ENCODE results near the gene ZSWIM4. TPM values are rescaled to one million over a fixed set of nuclear protein-coding genes. Genes with fewer than 3 reads are reported as not detected.

Gene ZSWIM4
- total RNA-seq, 1 experiment from 2014 or later, result 11.5 TPM

- CTCF ChIA-PET, result interaction anchor here (0.7 kb wide), 1 partner anchor 131 kb away, joined by 5 read pairs; no protein-coding TSS in a partner anchor
- Mint-ChIP-seq H3K4me1 (ENCODE audit: low read depth, unreplicated experiment) (peaks cover 8% of the 10 kb centered on the region), H3K36me3 (ENCODE audit: insufficient read depth, unreplicated experiment) (peaks cover 28% of the 10 kb centered on the region), H3K4me3 (ENCODE audit: low read depth, unreplicated experiment) (peak overlapping the region; percentile 38), H3K27me3 (ENCODE audit: unreplicated experiment) (no peaks in the 10 kb centered on the region), H3K27ac (ENCODE audit: unreplicated experiment) (peak overlapping the region; percentile 68), H3K9me3 (ENCODE audit: low read depth, unreplicated experiment) (no peaks in the 10 kb centered on the region)
- TF ChIP-seq CTCF (IDR thresholded peaks at IDR 0.05; ENCODE audit: unreplicated experiment), result no peak
- intact Hi-C loops (cut with micrococcal nuclease; ENCODE audit: unreplicated experiment), result no loop called here
- peak; percentile 71 for DNase-seq
- BruUV-seq (replicated peaks), result no TSS peak
These were observed 7.8 kb downstream of the ZSWIM4 start for GRCh38 chr19:13803038-13803437.

- no peaks in the 10 kb centered on the region for H3K9me3 Mint-ChIP-seq (ENCODE audit: low read depth, unreplicated experiment)
- BruUV-seq (replicated peaks), result no TSS peak
These were observed 9.8 kb downstream of the ZSWIM4 start for GRCh38 chr19:13804830-13805683.

GRCh38 chr19:13806728-13807127 lies 11.5 kb downstream of the ZSWIM4 start:
- no TSS peak for BruUV-seq (replicated peaks)
- no peaks in the 10 kb centered on the region for H3K27me3 Mint-ChIP-seq (ENCODE audit: unreplicated experiment)
- H3K36me3 Mint-ChIP-seq (ENCODE audit: insufficient read depth, unreplicated experiment), result peaks cover 29% of the 10 kb centered on the region
- no peaks in the 10 kb centered on the region for H3K9me3 Mint-ChIP-seq (ENCODE audit: low read depth, unreplicated experiment)
- intact Hi-C loops (cut with micrococcal nuclease; ENCODE audit: unreplicated experiment), result no loop called here
- H3K4me3 Mint-ChIP-seq (ENCODE audit: low read depth, unreplicated experiment), result no peak overlapping the region
- TF ChIP-seq CTCF (IDR thresholded peaks at IDR 0.05; ENCODE audit: unreplicated experiment), result no peak
- no peak for DNase-seq
- no peak overlapping the region for H3K27ac Mint-ChIP-seq (ENCODE audit: unreplicated experiment)
- CTCF ChIA-PET, result no interaction called here
- peaks cover 8% of the 10 kb centered on the region for H3K4me1 Mint-ChIP-seq (ENCODE audit: low read depth, unreplicated experiment)

More at GRCh38 chr19:13804830-13805683, 9.8 kb downstream of the ZSWIM4 start:
- H3K27ac Mint-ChIP-seq (ENCODE audit: unreplicated experiment), result peak overlapping the region; percentile 70
- intact Hi-C loops (cut with micrococcal nuclease; ENCODE audit: unreplicated experiment), result no loop called here
- no peak for DNase-seq
- H3K4me3 Mint-ChIP-seq (ENCODE audit: low read depth, unreplicated experiment), result no peak overlapping the region
- peaks cover 29% of the 10 kb centered on the region for H3K36me3 Mint-ChIP-seq (ENCODE audit: insufficient read depth, unreplicated experiment)
- CTCF ChIA-PET, result interaction anchor here (1.1 kb wide), 1 partner anchor 57 kb away, joined by 4 read pairs; no protein-coding TSS in a partner anchor
- TF ChIP-seq CTCF (IDR thresholded peaks at IDR 0.05; ENCODE audit: unreplicated experiment), result no peak
- H3K4me1 Mint-ChIP-seq (ENCODE audit: low read depth, unreplicated experiment), result peaks cover 8% of the 10 kb centered on the region
- H3K27me3 Mint-ChIP-seq (ENCODE audit: unreplicated experiment), result no peaks in the 10 kb centered on the region

GRCh38 chr19:13807421-13808021 lies 12.3 kb downstream of the ZSWIM4 start:
- no peak overlapping the region for H3K27ac Mint-ChIP-seq (ENCODE audit: unreplicated experiment)
- H3K9me3 Mint-ChIP-seq (ENCODE audit: low read depth, unreplicated experiment), result no peaks in the 10 kb centered on the region
- BruUV-seq (replicated peaks), result no TSS peak
- no peak for TF ChIP-seq CTCF (IDR thresholded peaks at IDR 0.05; ENCODE audit: unreplicated experiment)
- peaks cover 8% of the 10 kb centered on the region for H3K4me1 Mint-ChIP-seq (ENCODE audit: low read depth, unreplicated experiment)
- intact Hi-C loops (cut with micrococcal nuclease; ENCODE audit: unreplicated experiment), result no loop called here
- no peaks in the 10 kb centered on the region for H3K27me3 Mint-ChIP-seq (ENCODE audit: unreplicated experiment)
- H3K4me3 Mint-ChIP-seq (ENCODE audit: low read depth, unreplicated experiment), result no peak overlapping the region
- peaks cover 31% of the 10 kb centered on the region for H3K36me3 Mint-ChIP-seq (ENCODE audit: insufficient read depth, unreplicated experiment)
- CTCF ChIA-PET, result no interaction called here
- no peak for DNase-seq

Measured in Calu3 (cell line).